ENCODE results near the gene MPHOSPH6.

DNA sequence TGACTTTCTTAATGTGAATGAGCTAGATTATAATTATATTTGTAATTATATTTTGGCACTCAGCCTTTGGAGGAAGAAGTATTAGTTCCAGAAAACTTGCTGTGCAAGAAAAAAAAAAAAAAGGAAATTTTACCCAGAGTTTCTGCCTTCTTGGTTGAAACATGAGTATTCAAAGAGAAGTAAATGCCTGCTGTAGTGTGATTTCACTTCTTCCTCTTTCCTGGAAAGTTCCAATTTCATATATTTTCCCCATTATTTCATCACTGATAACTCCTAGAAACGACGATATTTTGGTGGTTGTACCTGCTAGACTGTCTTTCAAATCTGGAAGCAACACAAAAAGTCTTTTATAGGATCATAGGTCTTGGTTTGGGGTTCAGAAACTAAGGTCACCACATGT lies 20.4 kb upstream of the MPHOSPH6 start:
- TF ChIP-seq POLR2A (IDR thresholded peaks at IDR 0.05) (no peak), CTCF (IDR thresholded peaks at IDR 0.05) (no peak), POLR2AphosphoS5 (IDR thresholded peaks at IDR 0.05) (no peak), EP300 (IDR thresholded peaks at IDR 0.05) (no peak)
